Stimulated activated CD8-positive, alpha-beta memory T cell treated with anti-CD3 and anti-CD28 coated beads, Interleukin-12 subunit alpha, Interleukin-12 subunit beta, amount 100 ng/mL, for 24 hours (primary cell): ENCODE measurements around the gene BLTP3A.

Experiments
- DNase-seq: peaks from one replicate; pipeline ENCODE4 v3.0.0-alpha.2; 2020; ENCODE audit errors: extremely low read depth

BLTP3A gene

GRCh38 chr6:34829137-34829536 lies 37.3 kb downstream of the BLTP3A start:
- DNase-seq = no peak

- DNase-seq = no peak
Observed at GRCh38 chr6:34832942-34833341, 41.1 kb downstream of the BLTP3A start.

GRCh38 chr6:34834789-34835518 lies 43.1 kb downstream of the BLTP3A start:
- no peak for DNase-seq

- no peak for DNase-seq
Observed at GRCh38 chr6:34836008-34836407, 44.1 kb downstream of the BLTP3A start.

- DNase-seq = no peak
Observed at GRCh38 chr6:34836451-34836850, 44.6 kb downstream of the BLTP3A start.

- no peak for DNase-seq
Observed at GRCh38 chr6:34837528-34837927, 45.6 kb downstream of the BLTP3A start.

- DNase-seq = no peak
Observed at GRCh38 chr6:34839666-34840352, 47.9 kb downstream of the BLTP3A start.
